Activated effector memory CD4-positive, alpha-beta T cell treated with anti-CD3 and anti-CD28 coated beads, Interleukin-2, amount 50 U/mL, for 16 hours (primary cell): ENCODE data around the gene PDE4D.

ENCODE experiments used
- DNase-seq: peaks from one replicate; pipeline ENCODE4 v3.0.0-alpha.2; 2020

Gene PDE4D

DNA sequence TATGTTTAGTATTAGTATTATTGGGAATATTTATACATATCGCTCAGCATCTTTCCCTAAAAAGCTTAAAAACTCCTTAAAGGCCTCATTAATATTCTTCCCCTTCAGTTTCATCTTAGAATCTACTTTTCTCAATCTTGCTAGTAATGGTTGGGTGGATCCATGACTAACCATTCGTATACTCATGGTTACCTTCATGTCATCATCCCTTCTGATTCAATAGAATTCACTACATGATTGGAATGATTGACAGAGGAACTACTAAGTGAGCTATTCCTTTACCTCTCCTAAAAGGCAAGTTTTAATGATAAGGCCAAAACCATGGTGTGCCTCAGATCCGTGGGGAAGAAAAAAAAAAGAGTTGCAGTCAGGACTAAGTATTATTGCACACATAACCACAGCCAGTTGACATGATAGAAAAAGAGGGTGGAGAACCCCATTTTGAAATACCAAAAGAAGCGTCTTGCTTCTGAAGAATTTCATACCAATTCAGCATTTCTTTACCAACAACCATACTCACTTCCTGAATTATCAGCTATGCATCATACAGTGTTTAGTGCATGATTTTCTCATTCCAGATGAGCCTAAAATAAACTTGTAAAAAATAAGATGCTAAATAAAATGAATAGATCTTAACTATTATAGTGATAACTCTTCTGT is 624.6 kb downstream of the PDE4D start:
- DNase-seq = no peak

DNA sequence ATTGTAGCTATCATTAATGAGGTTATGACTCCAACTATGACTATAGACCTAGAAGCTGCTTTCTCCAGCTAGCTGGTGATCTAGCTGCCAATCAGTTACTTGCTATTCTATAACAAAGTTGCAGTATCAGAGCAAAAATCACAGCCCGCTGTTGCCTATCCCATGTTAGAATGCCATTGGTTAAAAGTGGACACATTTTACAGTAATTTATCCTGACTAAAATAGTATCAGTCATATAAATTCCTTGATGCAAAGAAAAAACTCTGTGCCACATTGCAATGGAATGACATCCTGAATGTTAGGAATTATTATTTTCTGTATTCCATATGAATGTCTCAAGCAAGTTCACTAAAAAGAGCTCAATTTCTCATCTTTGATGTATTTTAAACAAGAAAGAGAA is 626.5 kb downstream of the PDE4D start:
- DNase-seq = no peak

DNA sequence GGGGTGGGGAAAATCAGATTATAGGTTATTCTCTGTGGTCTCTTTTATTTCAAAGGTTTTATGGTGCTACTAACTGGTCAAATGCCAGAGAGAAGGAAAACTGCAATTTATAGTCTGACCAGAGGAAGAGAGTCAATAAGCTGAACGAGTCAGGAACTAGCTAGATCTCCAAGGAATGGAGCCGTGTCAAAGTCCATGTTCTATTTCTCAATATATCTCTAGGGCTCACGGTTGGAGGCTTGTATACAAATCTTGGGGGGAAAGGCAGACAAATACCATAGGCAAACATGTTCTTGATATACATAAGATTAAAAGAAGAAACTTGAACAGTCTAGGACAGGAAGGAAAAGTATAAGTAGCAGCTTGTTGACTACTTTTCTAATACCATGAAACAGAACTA is 627.1 kb downstream of the PDE4D start:
- no peak for DNase-seq

- DNase-seq = no peak
These were observed 628.8 kb downstream of the PDE4D start for GRCh38 chr5:59264639-59265245.

GRCh38 chr5:59264013-59264412 is 629.5 kb downstream of the PDE4D start:
- no peak for DNase-seq

GRCh38 chr5:59261969-59262368 is 631.6 kb downstream of the PDE4D start:
- no peak for DNase-seq

- DNase-seq = no peak
These were observed 632.6 kb downstream of the PDE4D start for GRCh38 chr5:59260973-59261372.

- no peak for DNase-seq
These were observed 633.3 kb downstream of the PDE4D start for GRCh38 chr5:59260200-59260599.

GRCh38 chr5:59259237-59259636 is 634.3 kb downstream of the PDE4D start:
- DNase-seq = no peak

DNA sequence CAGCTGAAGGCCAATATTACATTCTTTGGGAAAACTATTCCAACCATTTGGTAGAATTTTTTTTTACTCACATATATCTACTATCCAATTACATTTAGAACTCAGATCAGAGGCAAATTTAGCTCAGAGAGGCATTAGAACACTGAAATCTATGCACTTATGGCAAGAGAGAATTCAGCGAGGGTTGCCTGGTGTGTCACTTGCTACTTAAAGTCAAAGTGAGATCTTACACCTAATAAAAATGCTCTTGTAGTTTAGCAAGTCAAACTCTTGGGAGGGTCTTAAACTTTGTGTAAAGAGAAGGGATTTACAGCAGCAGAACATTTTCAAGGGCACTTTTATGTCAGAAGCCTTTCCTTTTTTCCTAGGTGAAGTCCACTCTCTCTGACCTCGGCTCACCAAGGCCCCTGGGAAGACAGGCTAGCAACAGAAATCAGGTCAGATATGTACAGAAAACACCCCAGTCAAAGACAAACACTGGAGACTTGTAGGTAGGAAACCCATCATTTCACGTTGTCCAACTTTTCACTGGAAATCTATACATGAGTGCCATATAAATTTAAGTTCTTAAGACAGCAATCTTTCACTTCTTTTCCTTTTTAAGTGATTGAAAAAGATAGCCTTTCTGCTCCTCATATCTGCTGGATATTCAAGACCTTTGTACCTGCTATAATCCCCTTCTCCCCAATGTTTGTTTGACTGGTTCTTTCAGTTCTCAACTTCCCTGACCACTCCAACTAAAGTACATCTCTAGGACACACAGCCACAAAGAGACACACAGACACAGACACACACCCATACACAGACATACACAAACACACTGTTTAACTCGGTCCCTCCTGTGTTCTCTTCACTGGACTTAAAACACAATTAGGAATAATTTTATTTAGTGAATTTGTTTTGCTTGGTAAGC is 635.8 kb downstream of the PDE4D start:
- DNase-seq = no peak

GRCh38 chr5:59256331-59256730 is 637.2 kb downstream of the PDE4D start:
- DNase-seq = no peak

- no peak for DNase-seq
These were observed 639.4 kb downstream of the PDE4D start for GRCh38 chr5:59254055-59254687.

- no peak for DNase-seq
These were observed 639.9 kb downstream of the PDE4D start for GRCh38 chr5:59253625-59254024.

DNA sequence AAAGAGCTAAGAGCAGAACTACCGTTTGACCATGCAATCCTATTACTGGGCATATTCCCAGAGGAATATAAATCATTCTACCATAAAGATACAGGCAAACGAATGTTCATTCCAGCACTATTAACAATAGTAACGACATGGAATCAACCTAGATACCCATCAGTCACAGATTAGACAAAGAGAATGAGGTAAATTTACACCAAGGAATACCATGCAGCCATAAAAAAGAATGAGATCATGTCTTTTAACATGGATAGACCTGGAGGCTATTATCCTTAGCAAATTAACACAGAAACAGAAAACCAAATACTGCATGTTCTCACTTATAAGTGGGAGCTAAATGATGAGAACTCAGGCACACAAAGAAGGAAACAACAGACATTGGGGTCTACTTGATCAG is 641.9 kb downstream of the PDE4D start:
- no peak for DNase-seq

DNA sequence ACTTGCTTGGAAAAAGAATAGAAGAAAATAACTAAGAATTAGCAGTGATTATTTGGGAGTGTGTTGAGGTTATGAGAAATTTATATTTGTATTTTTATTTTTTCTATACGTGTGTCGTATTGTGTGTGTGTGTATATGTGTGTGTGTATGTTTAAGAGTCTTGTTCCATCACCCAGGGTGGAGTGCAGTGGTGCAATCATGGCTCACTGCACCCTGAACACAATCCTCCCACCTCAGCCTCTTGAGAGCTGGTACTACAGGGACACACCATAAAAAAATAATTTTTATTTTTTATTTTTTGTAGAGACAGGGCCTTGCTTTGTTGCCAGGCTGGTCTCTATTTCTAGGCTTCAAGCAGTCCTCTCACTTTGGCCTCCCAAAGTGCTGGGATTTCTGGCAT is 643.8 kb downstream of the PDE4D start:
- no peak for DNase-seq

GRCh38 chr5:59249160-59249559 is 644.4 kb downstream of the PDE4D start:
- DNase-seq = no peak

GRCh38 chr5:59246882-59247281 is 646.6 kb downstream of the PDE4D start:
- no peak for DNase-seq

GRCh38 chr5:59246145-59246869 is 647.2 kb downstream of the PDE4D start:
- no peak for DNase-seq

- no peak for DNase-seq
These were observed 648.3 kb downstream of the PDE4D start for GRCh38 chr5:59245198-59245597.

GRCh38 chr5:59241552-59241951 is 652.0 kb downstream of the PDE4D start:
- DNase-seq = no peak

DNA sequence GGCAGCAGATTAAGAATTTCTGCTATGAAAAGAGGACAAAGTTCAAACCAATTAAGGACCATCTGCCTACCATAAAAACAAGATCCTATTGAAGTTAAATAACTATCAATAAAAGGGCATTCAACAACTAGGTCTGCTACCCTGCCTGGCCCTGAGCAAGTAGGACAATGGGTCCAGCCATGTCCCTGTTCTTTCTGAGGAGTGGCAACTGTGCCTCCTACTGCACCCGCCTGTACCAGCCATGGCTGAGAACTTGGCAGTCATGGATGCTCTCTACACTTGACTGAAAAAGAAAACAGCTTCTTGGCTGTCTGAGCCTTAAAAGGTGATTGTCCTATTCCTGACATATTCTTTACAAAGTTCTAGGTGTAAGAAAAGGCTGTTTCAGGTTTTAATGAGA is 652.4 kb downstream of the PDE4D start:
- DNase-seq = no peak

DNA sequence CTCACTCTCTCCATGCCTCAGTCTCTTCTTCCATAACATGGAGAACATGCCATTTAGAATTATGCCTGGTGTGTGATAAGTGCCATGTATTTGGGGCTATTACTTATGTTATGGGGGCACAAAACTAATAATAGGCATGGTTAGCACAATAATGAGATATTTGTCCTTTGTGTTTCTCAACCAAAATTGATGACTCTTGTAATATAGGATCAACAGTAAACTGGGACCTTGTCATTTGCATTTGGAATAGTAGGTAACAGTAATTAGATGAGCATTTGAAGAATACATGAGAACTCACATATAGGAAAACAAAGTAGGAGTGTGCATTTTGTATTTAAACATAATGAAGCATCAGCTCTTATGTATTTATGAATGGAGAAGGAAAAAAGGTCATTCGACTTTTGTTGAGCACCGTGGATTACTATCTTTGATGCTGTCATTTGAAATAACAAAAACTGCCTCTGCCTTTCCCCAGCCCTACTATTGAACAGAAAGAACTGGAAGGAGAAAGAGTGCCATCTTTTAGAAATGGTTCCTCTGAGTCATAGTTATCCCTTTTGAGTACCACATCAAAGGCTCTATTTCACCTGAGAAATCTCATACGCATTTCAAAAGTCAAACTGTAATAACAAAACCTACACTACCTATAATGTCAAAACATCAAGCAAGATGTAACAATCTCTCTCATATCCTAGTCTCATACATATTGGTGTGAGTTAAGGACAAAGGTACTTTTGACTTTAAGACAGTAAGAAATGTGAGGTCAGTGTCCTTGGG is 655.2 kb downstream of the PDE4D start:
- no peak for DNase-seq
